ENCODE results near the gene ACTN4. TPM values are rescaled to one million over a fixed set of nuclear protein-coding genes. Genes with fewer than 3 reads are reported as not detected.

Gene ACTN4
- total RNA-seq, 1 experiment from 2014 or later: 3,297 TPM

DNA sequence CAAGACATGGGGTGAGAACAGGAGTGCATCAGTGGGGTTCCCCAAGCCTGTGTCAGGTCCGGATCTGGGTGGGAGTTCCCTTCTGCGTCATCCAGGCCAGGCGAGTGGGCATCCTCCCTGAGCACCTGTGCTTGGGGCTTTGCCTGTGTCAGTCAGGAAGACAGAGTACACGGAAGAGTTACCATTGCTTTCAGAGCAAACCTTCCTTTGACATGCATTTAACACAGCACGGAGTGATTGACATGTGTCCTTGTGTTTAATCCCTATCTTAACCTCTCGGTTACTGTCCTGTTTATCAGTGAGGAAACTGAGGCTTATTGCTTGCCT lies 49.2 kb downstream of the ACTN4 start:
- Histone ChIP-seq H3K9me3 (ENCODE audit: control insufficient read depth, insufficient read depth, low read depth, low read length) (no peaks in the 10 kb centered on the region), H3K27ac (ENCODE audit: low read length) (peak overlapping the region; percentile 98), H3K36me3 (ENCODE audit: control insufficient read depth, insufficient read depth, low read length) (peaks cover 31% of the 10 kb centered on the region), H3K4me1 (ENCODE audit: control insufficient read depth, insufficient read depth, low read length) (peaks cover 100% of the 10 kb centered on the region), H3K27me3 (ENCODE audit: control insufficient read depth, insufficient read depth, low read length) (no peaks in the 10 kb centered on the region), H3K4me3 (ENCODE audit: low read depth in 2 of 2, low read length in 2 of 2) (no peak overlapping the region)
- DNase-seq (ENCODE audit: low read depth, low spot score) (no peak), ATAC-seq (no peak)
- ChIA-PET CTCF (no interaction called here), POLR2A (interaction anchor here (0.7 kb wide), 1 partner anchor 252 kb away, joined by 5 read pairs; no protein-coding TSS in a partner anchor)
- no peak for TF ChIP-seq POLR2AphosphoS5 (IDR thresholded peaks at IDR 0.05; ENCODE audit: low read depth, low read length)
- TF ChIP-seq, protein P1, sequence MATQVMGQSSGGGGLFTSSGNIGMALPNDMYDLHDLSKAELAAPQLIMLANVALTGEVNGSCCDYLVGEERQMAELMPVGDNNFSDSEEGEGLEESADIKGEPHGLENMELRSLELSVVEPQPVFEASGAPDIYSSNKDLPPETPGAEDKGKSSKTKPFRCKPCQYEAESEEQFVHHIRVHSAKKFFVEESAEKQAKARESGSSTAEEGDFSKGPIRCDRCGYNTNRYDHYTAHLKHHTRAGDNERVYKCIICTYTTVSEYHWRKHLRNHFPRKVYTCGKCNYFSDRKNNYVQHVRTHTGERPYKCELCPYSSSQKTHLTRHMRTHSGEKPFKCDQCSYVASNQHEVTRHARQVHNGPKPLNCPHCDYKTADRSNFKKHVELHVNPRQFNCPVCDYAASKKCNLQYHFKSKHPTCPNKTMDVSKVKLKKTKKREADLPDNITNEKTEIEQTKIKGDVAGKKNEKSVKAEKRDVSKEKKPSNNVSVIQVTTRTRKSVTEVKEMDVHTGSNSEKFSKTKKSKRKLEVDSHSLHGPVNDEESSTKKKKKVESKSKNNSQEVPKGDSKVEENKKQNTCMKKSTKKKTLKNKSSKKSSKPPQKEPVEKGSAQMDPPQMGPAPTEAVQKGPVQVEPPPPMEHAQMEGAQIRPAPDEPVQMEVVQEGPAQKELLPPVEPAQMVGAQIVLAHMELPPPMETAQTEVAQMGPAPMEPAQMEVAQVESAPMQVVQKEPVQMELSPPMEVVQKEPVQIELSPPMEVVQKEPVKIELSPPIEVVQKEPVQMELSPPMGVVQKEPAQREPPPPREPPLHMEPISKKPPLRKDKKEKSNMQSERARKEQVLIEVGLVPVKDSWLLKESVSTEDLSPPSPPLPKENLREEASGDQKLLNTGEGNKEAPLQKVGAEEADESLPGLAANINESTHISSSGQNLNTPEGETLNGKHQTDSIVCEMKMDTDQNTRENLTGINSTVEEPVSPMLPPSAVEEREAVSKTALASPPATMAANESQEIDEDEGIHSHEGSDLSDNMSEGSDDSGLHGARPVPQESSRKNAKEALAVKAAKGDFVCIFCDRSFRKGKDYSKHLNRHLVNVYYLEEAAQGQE (IDR thresholded peaks at IDR 0.05; ENCODE audit: insufficient read depth in 1 of 2, low read depth in 2 of 2, low read length in 1 of 2): no peak
- TF ChIP-seq, protein P2, sequence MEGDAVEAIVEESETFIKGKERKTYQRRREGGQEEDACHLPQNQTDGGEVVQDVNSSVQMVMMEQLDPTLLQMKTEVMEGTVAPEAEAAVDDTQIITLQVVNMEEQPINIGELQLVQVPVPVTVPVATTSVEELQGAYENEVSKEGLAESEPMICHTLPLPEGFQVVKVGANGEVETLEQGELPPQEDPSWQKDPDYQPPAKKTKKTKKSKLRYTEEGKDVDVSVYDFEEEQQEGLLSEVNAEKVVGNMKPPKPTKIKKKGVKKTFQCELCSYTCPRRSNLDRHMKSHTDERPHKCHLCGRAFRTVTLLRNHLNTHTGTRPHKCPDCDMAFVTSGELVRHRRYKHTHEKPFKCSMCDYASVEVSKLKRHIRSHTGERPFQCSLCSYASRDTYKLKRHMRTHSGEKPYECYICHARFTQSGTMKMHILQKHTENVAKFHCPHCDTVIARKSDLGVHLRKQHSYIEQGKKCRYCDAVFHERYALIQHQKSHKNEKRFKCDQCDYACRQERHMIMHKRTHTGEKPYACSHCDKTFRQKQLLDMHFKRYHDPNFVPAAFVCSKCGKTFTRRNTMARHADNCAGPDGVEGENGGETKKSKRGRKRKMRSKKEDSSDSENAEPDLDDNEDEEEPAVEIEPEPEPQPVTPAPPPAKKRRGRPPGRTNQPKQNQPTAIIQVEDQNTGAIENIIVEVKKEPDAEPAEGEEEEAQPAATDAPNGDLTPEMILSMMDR (IDR thresholded peaks at IDR 0.05): no peak
- no peak for TF ChIP-seq SIN3A (IDR thresholded peaks at IDR 0.05; ENCODE audit: borderline replicate concordance, insufficient read depth, low read depth, low read length)
- no peak for TF ChIP-seq TCF7L2 (IDR thresholded peaks at IDR 0.05; ENCODE audit: low read depth, low read length)
- BruUV-seq (replicated peaks): no TSS peak
- in situ Hi-C loops (cut with HindIII; ENCODE audit: low pct_unique_long_range_greater_than_20kb, low sequenced_read_pairs): no loop called here
- intact Hi-C loops (cut with micrococcal nuclease; ENCODE audit: unreplicated experiment): no loop called here

DNA sequence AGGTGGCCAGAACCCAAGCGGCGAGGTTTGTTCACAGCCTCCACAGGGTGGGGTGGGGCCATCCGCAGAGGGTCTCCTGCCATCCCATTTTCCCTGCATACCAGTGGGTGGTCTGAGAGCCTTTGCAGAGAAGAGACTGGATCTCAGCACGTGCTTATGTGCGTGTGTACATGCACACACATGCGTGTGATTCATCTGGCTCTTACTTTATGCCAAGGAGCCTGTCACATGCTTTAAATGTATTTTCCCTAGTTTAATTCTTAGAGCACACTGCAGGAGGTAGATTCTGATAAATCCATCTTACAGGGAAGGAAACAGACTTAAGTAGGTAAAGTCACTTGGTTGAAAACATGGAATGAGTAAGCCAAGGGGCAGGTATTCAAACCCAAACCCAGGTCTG lies 49.7 kb downstream of the ACTN4 start:
- no peak for ATAC-seq
- CTCF ChIA-PET: no interaction called here

More for the DNA sequence above, 49.7 kb downstream of the ACTN4 start:
- H3K27me3 ChIP-seq (ENCODE audit: control insufficient read depth, insufficient read depth, low read length): no peaks in the 10 kb centered on the region
- BruUV-seq (replicated peaks): no TSS peak
- H3K27ac ChIP-seq (ENCODE audit: low read length): peak overlapping the region; percentile 98
- peaks cover 36% of the 10 kb centered on the region for H3K36me3 ChIP-seq (ENCODE audit: control insufficient read depth, insufficient read depth, low read length)
- intact Hi-C loops (cut with micrococcal nuclease; ENCODE audit: unreplicated experiment): no loop called here
- POLR2A ChIA-PET: interaction anchor here (0.6 to 0.7 kb wide), 2 partner anchors 36 to 252 kb away, joined by 5 to 12 read pairs; no protein-coding TSS in a partner anchor
- TF ChIP-seq TCF7L2 (IDR thresholded peaks at IDR 0.05; ENCODE audit: low read depth, low read length) (no peak), POLR2AphosphoS5 (IDR thresholded peaks at IDR 0.05; ENCODE audit: low read depth, low read length) (no peak), SIN3A (IDR thresholded peaks at IDR 0.05; ENCODE audit: borderline replicate concordance, insufficient read depth, low read depth, low read length) (no peak)
- TF ChIP-seq, protein P2 (IDR thresholded peaks at IDR 0.05): no peak
- TF ChIP-seq, protein P1 (IDR thresholded peaks at IDR 0.05; ENCODE audit: insufficient read depth in 1 of 2, low read depth in 2 of 2, low read length in 1 of 2): no peak
- peaks cover 100% of the 10 kb centered on the region for H3K4me1 ChIP-seq (ENCODE audit: control insufficient read depth, insufficient read depth, low read length)
- H3K4me3 ChIP-seq (ENCODE audit: low read depth in 2 of 2, low read length in 2 of 2): no peak overlapping the region
- in situ Hi-C loops (cut with HindIII; ENCODE audit: low pct_unique_long_range_greater_than_20kb, low sequenced_read_pairs): no loop called here
- H3K9me3 ChIP-seq (ENCODE audit: control insufficient read depth, insufficient read depth, low read depth, low read length): no peaks in the 10 kb centered on the region
- DNase-seq (ENCODE audit: low read depth, low spot score): no peak

All from Panc1 (cell line).